Mesenchymal stem cell (in vitro differentiated cells and primary cell): ENCODE measurements around the gene SETMAR. TPM values are rescaled to one million over a fixed set of nuclear protein-coding genes. Genes with fewer than 3 reads are reported as not detected.

Experiments
- DNase-seq: peaks from one replicate; pipeline ENCODE4 v3.0.0-alpha.2; 2013
- H2AFZ ChIP-seq: one replicate; pipeline ENCODE4 v1.6.1; 2013; ENCODE audit warnings: low read depth, mild to moderate bottlenecking, control low read depth, inconsistent platforms, low read length, moderate library complexity
- H2AK5ac ChIP-seq: 2 replicates; pipeline ENCODE4 v1.6.1; 2013; ENCODE audit warnings: low read length, moderate library complexity, mild to moderate bottlenecking, inconsistent platforms; ENCODE audit not compliant: severe bottlenecking
- H2BK120ac ChIP-seq: one replicate; pipeline ENCODE4 v1.6.1; 2013; ENCODE audit warnings: low read depth, mild to moderate bottlenecking, inconsistent platforms, low read length, moderate library complexity
- H2BK12ac ChIP-seq, 2 experiments: one replicate each; pipeline ENCODE4 v1.6.1; 2013; ENCODE audit warnings: inconsistent platforms in 2 of 2, low read length in 2 of 2, mild to moderate bottlenecking in 2 of 2, moderate library complexity in 2 of 2, control low read depth in 1 of 2
- H2BK15ac ChIP-seq: one replicate; pipeline ENCODE4 v1.6.1; 2013; ENCODE audit warnings: mild to moderate bottlenecking, low read depth, inconsistent platforms; ENCODE audit not compliant: poor library complexity, severe bottlenecking
- H2BK5ac ChIP-seq: 2 replicates; pipeline ENCODE4 v1.6.1; 2013; ENCODE audit warnings: low read depth, mild to moderate bottlenecking, low read length, control low read depth, inconsistent platforms; ENCODE audit not compliant: poor library complexity, severe bottlenecking
- H3K14ac ChIP-seq, 2 experiments: one replicate each; pipeline ENCODE4 v1.6.1; 2013; ENCODE audit warnings: inconsistent platforms in 2 of 2, low read length in 2 of 2, control low read depth in 1 of 2, mild to moderate bottlenecking in 1 of 2, moderate library complexity in 1 of 2
- H3K18ac ChIP-seq, 2 experiments: one replicate each; pipeline ENCODE4 v1.6.1; 2013; ENCODE audit warnings: inconsistent platforms in 2 of 2, low read length in 2 of 2, control low read depth in 1 of 2, low read depth in 1 of 2, mild to moderate bottlenecking in 1 of 2
- H3K23ac ChIP-seq, 2 experiments: one replicate each; pipeline ENCODE4 v1.6.1; 2013; ENCODE audit warnings: inconsistent platforms in 2 of 2, low read length in 2 of 2, mild to moderate bottlenecking in 2 of 2, moderate library complexity in 2 of 2, control low read depth in 1 of 2
- H3K27ac ChIP-seq: 2 replicates; pipeline ENCODE4 v1.5.1; 2013; ENCODE audit warnings: mild to moderate bottlenecking, moderate library complexity, low read length, control low read depth, inconsistent platforms; ENCODE audit not compliant: poor library complexity, severe bottlenecking
- H3K27me3 ChIP-seq, 2 experiments: 2 replicates each; pipeline versions ENCODE4 v1.6.1 to v1.7.0; 2013; ENCODE audit warnings: low read length in 2 of 2, mild to moderate bottlenecking in 2 of 2, moderate library complexity in 2 of 2, control low read depth in 1 of 2, inconsistent platforms in 1 of 2; ENCODE audit not compliant: control insufficient read depth in 1 of 2, insufficient read depth in 1 of 2
- H3K36me3 ChIP-seq, 2 experiments: 2 replicates each; pipeline versions ENCODE4 v1.6.1 to v1.7.0; 2013; ENCODE audit warnings: low read length in 2 of 2, control low read depth in 1 of 2, inconsistent platforms in 1 of 2, low read depth in 1 of 2, mild to moderate bottlenecking in 1 of 2; ENCODE audit not compliant: insufficient read depth in 2 of 2, control insufficient read depth in 1 of 2
- H3K4ac ChIP-seq, 2 experiments: one replicate each; pipeline ENCODE4 v1.6.1; 2013; ENCODE audit warnings: inconsistent platforms in 2 of 2, low read length in 2 of 2, mild to moderate bottlenecking in 2 of 2, moderate library complexity in 2 of 2, control low read depth in 1 of 2, low read depth in 1 of 2
- H3K4me1 ChIP-seq: 2 replicates; pipeline ENCODE4 v1.6.1; 2013; ENCODE audit warnings: low read depth, low read length, control low read depth; ENCODE audit not compliant: control insufficient read depth, insufficient read depth
- H3K4me2 ChIP-seq: 2 replicates; pipeline ENCODE4 v1.6.1; 2013; ENCODE audit warnings: low read length, mild to moderate bottlenecking, inconsistent platforms; ENCODE audit not compliant: poor library complexity, severe bottlenecking
- H3K4me3 ChIP-seq, 2 experiments: 2 replicates each; pipeline versions ENCODE4 v1.5.1 to v1.7.0; 2013; ENCODE audit warnings: low read length in 2 of 2, mild to moderate bottlenecking in 2 of 2, control low read depth in 1 of 2, low read depth in 1 of 2; ENCODE audit not compliant: insufficient read depth in 1 of 2
- H3K79me1 ChIP-seq: replicated peaks from 2 replicates; pipeline ENCODE4 v1.6.1; 2013; ENCODE audit warnings: mild to moderate bottlenecking, control low read depth, low read length, inconsistent platforms; ENCODE audit not compliant: poor library complexity, severe bottlenecking
- H3K9ac ChIP-seq: 2 replicates; pipeline ENCODE4 v1.7.0; 2013; ENCODE audit warnings: mild to moderate bottlenecking, low read length, moderate library complexity
- H3K9me3 ChIP-seq: 2 replicates; pipeline ENCODE4 v1.7.0; 2013; ENCODE audit warnings: mild to moderate bottlenecking, low read length; ENCODE audit not compliant: control insufficient read depth
- H4K8ac ChIP-seq: one replicate; pipeline ENCODE4 v1.6.1; 2013; ENCODE audit warnings: inconsistent platforms, mild to moderate bottlenecking, low read length, moderate library complexity
- H4K91ac ChIP-seq: one replicate; pipeline ENCODE4 v1.6.1; 2013; ENCODE audit warnings: mild to moderate bottlenecking, low read length, inconsistent platforms
- WGBS: methylation state at CpG from one replicate; pipeline ENCODE4 v1.1.7; 2013; ENCODE audit warnings: mixed read lengths; 5-methylcytosine and 5-hydroxymethylcytosine counted together
- polyA plus RNA-seq, 2 experiments: library from polyadenylated mRNA; stranded (reverse); fragments of 200-250 nt; gene quantifications; one replicate each; pipeline ENCODE4 v1.2.3, GENCODE V29; 2013

Gene SETMAR
- 7.5 TPM for polyA plus RNA-seq (2013, experiment 1 of 2)
- 8.5 TPM for polyA plus RNA-seq (2013, experiment 2 of 2)

GRCh38 chr3:4303187-4304123 lies at the start of gene SETMAR:
SETMAR (plus strand) TSS chr3:4303369; CDS start chr3:4303371, 2 bp downstream.
- Histone ChIP-seq H2AK5ac (no peak within 1 kb of the TSS), H3K27ac (peak within 1 kb of the TSS; percentile 54), H3K36me3 (no peaks in the 10 kb centered on the region), H3K4me1 (peaks cover 3% of the 10 kb centered on the region), H3K9ac (peak within 1 kb of the TSS; percentile 91), H4K8ac (peak within 1 kb of the TSS; percentile 89), H3K79me1 (peaks cover 13% of the 10 kb centered on the region), H2BK15ac (no peak within 1 kb of the TSS), H2BK120ac (peak within 1 kb of the TSS; percentile 93), H2AFZ (peak within 1 kb of the TSS; percentile 56), H3K4ac (peak within 1 kb of the TSS; percentile 3 to 84), H4K91ac (peak within 1 kb of the TSS; percentile 93), H2BK12ac (peak within 1 kb of the TSS in 1 of 2 experiments; percentile 67), H3K4me3 (peak within 1 kb of the TSS; percentile 75 to 98), H3K9me3 (no peaks in the 10 kb centered on the region), H3K14ac (peak within 1 kb of the TSS in 1 of 2 experiments; percentile 90), H3K18ac (peak within 1 kb of the TSS; percentile 79 to 88), H2BK5ac (no peak within 1 kb of the TSS), H3K23ac (peak within 1 kb of the TSS in 1 of 2 experiments; percentile 34), H3K4me2 (peak within 1 kb of the TSS; percentile 44), H3K27me3 (no peaks in the 10 kb centered on the region)
- 5% methylated on average over 62 of the region's 62 CpGs for WGBS
- DNase-seq: peak; percentile 86

GRCh38 chr3:4261406-4261805 lies 41.8 kb upstream of the SETMAR start:
- H3K9me3 ChIP-seq: no peaks in the 10 kb centered on the region
- no peak overlapping the region for H3K4me2 ChIP-seq
- no peak overlapping the region for H2BK5ac ChIP-seq
- H3K79me1 ChIP-seq: no peaks in the 10 kb centered on the region
- H3K4me1 ChIP-seq: no peaks in the 10 kb centered on the region
- H4K8ac ChIP-seq: no peak overlapping the region
- no peak overlapping the region for H2BK12ac ChIP-seq
- H2BK120ac ChIP-seq: no peak overlapping the region
- H3K36me3 ChIP-seq: no peaks in the 10 kb centered on the region
- no peak overlapping the region for H4K91ac ChIP-seq
- no peak overlapping the region for H2BK15ac ChIP-seq
- H3K27ac ChIP-seq: no peak overlapping the region
- H3K4me3 ChIP-seq: no peak overlapping the region
- H2AK5ac ChIP-seq: no peak overlapping the region
- no peak overlapping the region for H3K4ac ChIP-seq
- no peak overlapping the region for H3K18ac ChIP-seq
- H2AFZ ChIP-seq: no peak overlapping the region
- H3K23ac ChIP-seq: no peak overlapping the region
- 77% methylated on average over 6 of the region's 6 CpGs for WGBS
- H3K9ac ChIP-seq: no peak overlapping the region
- H3K14ac ChIP-seq: no peak overlapping the region
- H3K27me3 ChIP-seq: no peaks in the 10 kb centered on the region
- no peak for DNase-seq

- H3K23ac ChIP-seq: no peak overlapping the region
- H2BK12ac ChIP-seq: no peak overlapping the region
- no peak overlapping the region for H2BK5ac ChIP-seq
- H3K27me3 ChIP-seq: no peaks in the 10 kb centered on the region
- H3K27ac ChIP-seq: no peak overlapping the region
- no peaks in the 10 kb centered on the region for H3K36me3 ChIP-seq
- no peak overlapping the region for H3K18ac ChIP-seq
- H3K79me1 ChIP-seq: no peaks in the 10 kb centered on the region
- H2BK120ac ChIP-seq: no peak overlapping the region
- no peak overlapping the region for H2AK5ac ChIP-seq
- no peak for DNase-seq
- no peak overlapping the region for H2BK15ac ChIP-seq
- no peak overlapping the region for H4K8ac ChIP-seq
- no peaks in the 10 kb centered on the region for H3K4me1 ChIP-seq
- no peak overlapping the region for H3K9ac ChIP-seq
- no peak overlapping the region for H3K4ac ChIP-seq
- H3K4me2 ChIP-seq: no peak overlapping the region
- no peak overlapping the region for H2AFZ ChIP-seq
- WGBS: 79% methylated on average over 5 of the region's 6 CpGs
- H4K91ac ChIP-seq: no peak overlapping the region
- no peaks in the 10 kb centered on the region for H3K9me3 ChIP-seq
- H3K4me3 ChIP-seq: no peak overlapping the region
- no peak overlapping the region for H3K14ac ChIP-seq
Measured at GRCh38 chr3:4264040-4264439, 39.1 kb upstream of the SETMAR start.

DNA sequence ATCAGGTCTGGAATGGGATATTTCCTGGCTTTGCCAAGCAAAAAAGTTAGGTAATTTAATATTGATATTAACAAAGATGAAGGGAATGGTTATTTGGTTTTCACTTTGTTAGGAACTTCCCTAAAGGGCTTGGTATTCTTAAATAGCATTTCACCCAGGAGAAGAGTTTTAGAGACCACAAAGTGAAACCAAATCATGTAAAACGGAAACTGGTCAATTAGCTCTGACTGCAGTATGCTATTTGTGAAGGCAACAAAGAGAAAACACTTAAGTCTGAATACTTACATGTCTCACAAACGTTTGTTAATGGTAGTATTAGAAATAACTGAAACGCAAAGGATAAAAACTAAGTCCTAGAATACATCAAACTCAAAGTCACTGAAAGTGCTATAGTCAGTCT lies 32.4 kb upstream of the SETMAR start:
- Histone ChIP-seq H2AFZ (no peak overlapping the region), H3K79me1 (no peaks in the 10 kb centered on the region), H2BK120ac (no peak overlapping the region), H2AK5ac (no peak overlapping the region), H3K36me3 (no peaks in the 10 kb centered on the region), H3K27me3 (no peaks in the 10 kb centered on the region), H3K14ac (no peak overlapping the region), H3K9ac (no peak overlapping the region), H2BK12ac (no peak overlapping the region), H3K18ac (no peak overlapping the region), H4K91ac (no peak overlapping the region), H3K4me2 (no peak overlapping the region), H3K23ac (no peak overlapping the region), H2BK15ac (no peak overlapping the region), H3K4me1 (no peaks in the 10 kb centered on the region), H3K27ac (no peak overlapping the region), H4K8ac (no peak overlapping the region), H3K9me3 (no peaks in the 10 kb centered on the region), H3K4ac (no peak overlapping the region), H2BK5ac (no peak overlapping the region), H3K4me3 (no peak overlapping the region)
- DNase-seq: no peak
- 75% methylated on average over 1 of the region's 3 CpGs for WGBS
